Measurements from ENCODE around the gene PRXL2B. TPM values are rescaled to one million over a fixed set of nuclear protein-coding genes. Genes with fewer than 3 reads are reported as not detected.

Gene PRXL2B
- total RNA-seq, 2 donors from 2014 or later = 27.4 to 36.3 TPM

- Mint-ChIP-seq H3K4me3 (peak overlapping the region; percentile 37), H3K9me3 (no peaks in the 10 kb centered on the region), H3K4me1 (peaks cover 4% of the 10 kb centered on the region), H3K27me3 (no peaks in the 10 kb centered on the region), H3K36me3 (ENCODE audit: low read depth) (no peaks in the 10 kb centered on the region), H3K27ac (peak overlapping the region; percentile 36)
- ATAC-seq (replicated peaks) = no peak
These were observed 6.1 kb downstream of the PRXL2B start for GRCh38 chr1:2592672-2593071.

GRCh38 chr1:2593251-2593878 lies 6.8 kb downstream of the PRXL2B start:
- peaks cover 4% of the 10 kb centered on the region for H3K4me1 Mint-ChIP-seq
- no peaks in the 10 kb centered on the region for H3K36me3 Mint-ChIP-seq (ENCODE audit: low read depth)
- H3K27me3 Mint-ChIP-seq = no peaks in the 10 kb centered on the region
- no peaks in the 10 kb centered on the region for H3K9me3 Mint-ChIP-seq
- H3K27ac Mint-ChIP-seq = no peak overlapping the region
- no peak for ATAC-seq (replicated peaks)
- H3K4me3 Mint-ChIP-seq = no peak overlapping the region

DNA sequence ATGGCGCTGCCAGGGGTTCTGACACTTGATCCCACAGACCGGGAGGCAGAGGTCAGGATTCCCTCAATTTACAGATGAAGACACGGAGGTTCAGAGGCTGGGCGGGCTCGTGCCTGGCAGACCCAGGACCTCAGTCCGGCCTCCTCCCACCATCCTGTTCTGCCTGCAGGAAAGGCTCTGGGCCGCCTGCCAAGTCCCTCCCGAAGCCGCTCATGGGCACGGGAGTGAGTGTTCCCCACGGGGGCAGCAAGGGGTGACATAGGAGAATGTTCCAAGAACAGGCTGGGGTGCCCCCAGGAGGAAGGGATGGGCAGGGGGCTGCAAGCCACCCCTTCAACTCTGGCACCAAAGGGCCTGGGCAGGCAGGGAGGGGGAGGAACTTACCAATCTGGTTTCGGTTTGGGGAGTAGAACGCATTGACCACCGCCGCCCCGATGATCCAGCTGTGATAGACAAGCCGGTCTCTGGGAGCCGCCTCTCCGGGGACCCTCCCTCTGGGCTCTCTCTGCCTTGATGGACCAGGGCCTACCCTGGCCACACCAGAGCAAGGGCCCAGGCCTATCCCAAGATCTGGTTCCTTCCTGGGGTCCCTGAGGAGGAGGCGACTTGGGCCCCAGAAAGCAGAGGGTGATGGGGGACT lies 7.5 kb downstream of the PRXL2B start:
- H3K27ac Mint-ChIP-seq = no peak overlapping the region
- peaks cover 4% of the 10 kb centered on the region for H3K4me1 Mint-ChIP-seq
- no peaks in the 10 kb centered on the region for H3K27me3 Mint-ChIP-seq
- no peaks in the 10 kb centered on the region for H3K9me3 Mint-ChIP-seq
- H3K4me3 Mint-ChIP-seq = no peak overlapping the region
- H3K36me3 Mint-ChIP-seq (ENCODE audit: low read depth) = no peaks in the 10 kb centered on the region
- no peak for ATAC-seq (replicated peaks)

DNA sequence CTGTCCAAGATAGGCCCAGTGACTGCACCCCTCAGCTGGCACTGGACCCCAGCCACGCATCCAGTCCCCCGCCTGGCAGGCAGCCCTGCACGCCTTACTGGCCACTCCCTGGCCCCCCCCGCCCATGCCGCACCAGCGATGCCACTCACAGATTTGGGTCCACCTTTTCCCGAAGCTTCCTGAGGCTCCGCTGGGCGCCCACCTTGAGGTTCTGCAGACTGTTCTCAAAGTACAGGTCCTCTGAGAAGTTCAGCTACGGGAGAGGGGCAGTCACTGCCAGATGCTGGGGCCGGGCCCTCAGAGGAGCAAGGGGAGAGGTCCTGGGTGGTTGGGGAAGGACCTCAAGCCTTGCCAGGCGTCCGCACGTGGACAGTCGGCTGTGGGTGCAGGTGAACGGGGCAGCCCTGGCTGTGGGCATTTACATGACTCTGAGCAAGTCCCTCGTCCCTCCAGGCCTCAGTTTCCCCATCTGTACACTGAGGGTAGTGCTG lies 8.1 kb downstream of the PRXL2B start:
- Mint-ChIP-seq H3K36me3 (ENCODE audit: low read depth) (no peaks in the 10 kb centered on the region), H3K4me3 (no peak overlapping the region), H3K9me3 (no peaks in the 10 kb centered on the region), H3K4me1 (peaks cover 4% of the 10 kb centered on the region), H3K27me3 (no peaks in the 10 kb centered on the region), H3K27ac (no peak overlapping the region)
- no peak for ATAC-seq (replicated peaks)

DNA sequence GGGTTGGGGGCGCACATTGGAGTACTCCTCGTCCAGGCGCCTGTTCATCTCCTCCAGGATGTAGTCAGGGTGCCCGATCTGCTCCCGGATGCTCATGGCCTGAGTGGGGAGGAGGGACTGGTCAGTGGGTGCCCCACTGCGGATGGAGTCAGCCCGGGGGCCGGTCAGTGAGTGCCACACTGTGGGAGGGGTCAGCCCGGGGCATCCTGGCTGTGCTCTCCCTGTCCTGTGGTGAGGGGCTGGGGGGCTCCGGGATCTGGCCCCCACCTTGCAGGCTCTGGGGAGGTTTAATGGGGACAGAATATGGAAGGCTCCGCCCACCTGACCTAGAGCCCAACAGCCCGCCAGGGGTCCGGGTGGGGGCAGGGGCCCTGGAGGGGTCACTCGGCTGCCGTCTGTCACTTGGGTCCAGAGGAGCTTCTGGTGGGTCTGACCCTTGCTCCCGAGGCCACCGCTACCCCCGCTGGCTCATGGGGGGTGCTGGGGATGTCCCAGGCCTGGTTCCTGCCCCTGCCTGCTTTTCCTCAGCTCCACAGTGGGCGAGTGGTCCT lies 8.8 kb downstream of the PRXL2B start:
- ATAC-seq (replicated peaks) = no peak
- H3K36me3 Mint-ChIP-seq (ENCODE audit: low read depth) = no peaks in the 10 kb centered on the region
- no peaks in the 10 kb centered on the region for H3K27me3 Mint-ChIP-seq
- H3K4me1 Mint-ChIP-seq = peaks cover 4% of the 10 kb centered on the region
- no peaks in the 10 kb centered on the region for H3K9me3 Mint-ChIP-seq
- no peak overlapping the region for H3K4me3 Mint-ChIP-seq
- no peak overlapping the region for H3K27ac Mint-ChIP-seq

DNA sequence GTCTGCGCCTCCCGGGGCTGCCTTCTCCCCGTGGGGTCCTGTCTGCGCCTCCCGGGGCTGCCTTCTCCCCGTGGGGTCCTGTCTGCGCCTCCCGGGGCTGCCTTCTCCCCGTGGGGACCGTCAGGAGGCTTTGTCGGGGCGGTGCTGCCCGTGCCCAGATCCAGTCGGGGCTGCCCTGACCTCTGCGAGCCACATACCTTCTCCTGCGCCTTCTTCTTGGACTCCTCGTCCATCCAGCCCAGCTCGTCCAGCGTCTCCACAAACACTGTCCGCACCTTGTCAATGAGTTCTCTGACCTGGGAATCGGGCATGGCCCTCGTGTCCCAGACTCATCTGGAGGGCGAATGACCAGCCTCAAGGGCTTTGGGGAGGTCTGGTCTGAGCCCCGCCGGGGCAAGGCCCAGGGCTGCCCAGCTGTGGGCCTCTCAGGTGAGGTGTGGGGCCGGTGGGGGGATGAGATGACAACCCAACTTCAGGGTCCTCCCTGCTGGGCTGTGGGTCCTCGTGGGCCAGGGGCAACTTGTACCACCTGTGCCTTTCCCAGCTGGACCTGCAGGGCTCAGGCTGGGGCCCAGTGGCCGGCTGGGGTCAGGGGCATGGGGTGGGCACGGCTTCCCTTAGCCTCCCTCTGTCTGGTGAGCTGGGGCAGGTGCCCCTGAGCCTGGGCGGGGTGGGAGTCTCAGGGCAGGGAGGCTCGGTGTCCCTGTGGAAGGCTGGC lies 9.4 kb downstream of the PRXL2B start:
- Mint-ChIP-seq H3K4me1 (peaks cover 4% of the 10 kb centered on the region), H3K27me3 (no peaks in the 10 kb centered on the region), H3K4me3 (no peak overlapping the region), H3K36me3 (ENCODE audit: low read depth) (no peaks in the 10 kb centered on the region), H3K27ac (no peak overlapping the region), H3K9me3 (no peaks in the 10 kb centered on the region)
- no peak for ATAC-seq (replicated peaks)

DNA sequence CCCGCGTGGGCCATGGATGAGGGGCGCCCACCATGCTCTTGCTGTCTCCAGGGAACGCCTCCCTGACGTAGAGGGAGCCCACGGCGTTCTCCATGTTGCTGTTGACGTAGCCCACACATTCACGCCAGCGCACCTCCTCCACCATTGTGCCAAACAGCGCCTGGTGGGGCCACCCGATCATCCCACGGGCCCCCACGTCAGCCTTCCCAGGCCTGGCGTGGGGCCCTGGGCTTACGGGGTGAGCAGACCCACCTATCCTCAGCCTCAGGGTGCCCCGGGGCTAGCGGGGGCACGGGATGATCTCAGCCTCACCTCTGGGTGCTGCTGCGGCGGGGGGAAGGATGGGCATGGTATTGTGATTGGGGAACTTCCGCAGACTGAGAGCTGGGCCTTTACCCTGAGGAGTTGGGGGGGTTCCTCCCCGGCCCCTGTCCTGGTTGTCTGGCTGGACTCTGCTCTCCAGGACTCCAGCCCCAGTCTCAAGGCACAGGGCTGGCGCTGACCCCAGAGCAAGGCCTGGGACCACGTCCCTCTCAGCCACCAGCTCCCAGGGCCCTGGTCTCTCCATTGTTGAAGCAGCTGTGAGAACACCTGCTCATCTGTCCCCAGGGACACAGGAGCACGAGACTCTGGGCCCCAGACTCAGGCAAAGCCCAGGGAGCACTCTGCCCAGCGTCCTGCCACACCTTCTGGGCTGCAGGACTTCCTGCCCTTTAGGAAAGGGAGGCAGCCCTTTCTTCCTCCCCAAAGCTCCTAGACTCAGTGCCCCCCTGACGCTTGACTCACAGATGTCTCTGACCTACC lies 10.2 kb downstream of the PRXL2B start:
- ATAC-seq (replicated peaks) = no peak
- no peaks in the 10 kb centered on the region for H3K9me3 Mint-ChIP-seq
- H3K4me1 Mint-ChIP-seq = peaks cover 4% of the 10 kb centered on the region
- H3K27me3 Mint-ChIP-seq = no peaks in the 10 kb centered on the region
- H3K4me3 Mint-ChIP-seq = no peak overlapping the region
- no peak overlapping the region for H3K27ac Mint-ChIP-seq
- H3K36me3 Mint-ChIP-seq (ENCODE audit: low read depth) = no peaks in the 10 kb centered on the region

GRCh38 chr1:2597441-2598328 lies 11.1 kb downstream of the PRXL2B start:
- no peak overlapping the region for H3K4me3 Mint-ChIP-seq
- peaks cover 4% of the 10 kb centered on the region for H3K4me1 Mint-ChIP-seq
- ATAC-seq (replicated peaks) = no peak
- no peaks in the 10 kb centered on the region for H3K9me3 Mint-ChIP-seq
- H3K27me3 Mint-ChIP-seq = peaks cover 4% of the 10 kb centered on the region
- H3K27ac Mint-ChIP-seq = no peak overlapping the region
- H3K36me3 Mint-ChIP-seq (ENCODE audit: low read depth) = no peaks in the 10 kb centered on the region

- H3K4me1 Mint-ChIP-seq = peaks cover 4% of the 10 kb centered on the region
- ATAC-seq (replicated peaks) = no peak
- H3K36me3 Mint-ChIP-seq (ENCODE audit: low read depth) = no peaks in the 10 kb centered on the region
- peaks cover 7% of the 10 kb centered on the region for H3K27me3 Mint-ChIP-seq
- no peak overlapping the region for H3K4me3 Mint-ChIP-seq
- no peak overlapping the region for H3K27ac Mint-ChIP-seq
- H3K9me3 Mint-ChIP-seq = no peaks in the 10 kb centered on the region
These were observed 11.9 kb downstream of the PRXL2B start for GRCh38 chr1:2598329-2598931.

GRCh38 chr1:2601721-2602303 lies 15.2 kb downstream of the PRXL2B start:
- H3K36me3 Mint-ChIP-seq (ENCODE audit: low read depth) = no peaks in the 10 kb centered on the region
- no peak overlapping the region for H3K27ac Mint-ChIP-seq
- H3K9me3 Mint-ChIP-seq = no peaks in the 10 kb centered on the region
- no peak for ATAC-seq (replicated peaks)
- H3K4me1 Mint-ChIP-seq = peaks cover 4% of the 10 kb centered on the region
- H3K4me3 Mint-ChIP-seq = no peak overlapping the region
- H3K27me3 Mint-ChIP-seq = peaks cover 7% of the 10 kb centered on the region

- no peak for ATAC-seq (replicated peaks)
- Mint-ChIP-seq H3K4me1 (peaks cover 2% of the 10 kb centered on the region), H3K9me3 (no peaks in the 10 kb centered on the region), H3K4me3 (no peak overlapping the region), H3K27me3 (peaks cover 7% of the 10 kb centered on the region), H3K36me3 (ENCODE audit: low read depth) (no peaks in the 10 kb centered on the region), H3K27ac (peak overlapping the region; percentile 47)
These were observed 15.8 kb downstream of the PRXL2B start for GRCh38 chr1:2602311-2602835.

DNA sequence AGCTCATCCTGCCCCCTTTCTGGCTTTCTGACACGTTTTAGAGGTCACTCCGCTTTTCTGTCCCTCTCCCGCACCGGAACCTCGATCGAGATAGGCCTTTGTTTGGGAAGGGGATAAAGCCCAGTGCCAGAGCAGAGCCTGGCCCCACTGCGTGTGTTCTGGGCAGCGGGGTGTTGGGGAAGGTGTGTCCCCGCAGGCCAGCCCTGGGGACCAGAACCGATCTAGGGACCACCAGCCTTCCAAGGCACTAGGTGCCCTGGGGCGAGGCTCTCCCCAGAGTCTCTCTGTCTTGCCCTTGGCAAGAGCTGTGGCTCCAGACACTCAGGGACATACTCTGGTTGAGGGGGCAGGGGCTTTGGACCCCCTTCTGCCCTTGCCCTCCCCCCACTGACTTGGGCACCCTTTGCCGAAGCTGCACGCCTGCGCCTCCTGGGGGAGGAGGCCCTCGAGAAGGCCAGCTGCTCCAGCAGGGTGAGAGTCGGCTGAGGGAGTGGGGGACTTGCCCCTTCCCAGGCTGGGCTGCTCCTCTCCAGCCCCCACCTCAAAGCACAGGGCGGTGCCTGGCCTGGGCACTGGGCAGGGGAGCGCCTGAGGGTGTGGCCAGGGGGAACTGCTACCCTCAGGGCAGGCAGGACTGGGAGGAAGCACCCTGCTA lies 16.4 kb downstream of the PRXL2B start:
- Mint-ChIP-seq H3K9me3 (no peaks in the 10 kb centered on the region), H3K4me3 (no peak overlapping the region), H3K36me3 (ENCODE audit: low read depth) (no peaks in the 10 kb centered on the region), H3K4me1 (no peaks in the 10 kb centered on the region), H3K27me3 (peaks cover 7% of the 10 kb centered on the region), H3K27ac (peak overlapping the region; percentile 47)
- ATAC-seq (replicated peaks) = no peak

All from activated T-helper 17 cell treated with anti-CD3 and anti-CD28 coated beads, Interleukin-2, amount 50 U/mL, for 72 hours (primary cell).